GM23338 (cell line): ENCODE measurements around the gene SGO2. TPM values are rescaled to one million over a fixed set of nuclear protein-coding genes. Genes with fewer than 3 reads are reported as not detected.

Source experiments
- ATAC-seq: fragments of 200-7000 bp; cut with Tn5 transposase; 3 replicates; pipeline ENCODE4 v1.9.1; 2020
- DNase-seq: peaks from one replicate; pipeline ENCODE4 v3.0.0-alpha.2; 2015; ENCODE audit warnings: low spot score
- H2AFZ ChIP-seq: fragments of 200-600 bp; sonication (generic); 2 replicates; pipeline ENCODE4 v1.8.0; 2016; ENCODE audit warnings: antibody characterized with exemption, mild to moderate bottlenecking, moderate library complexity
- H3F3A ChIP-seq: fragments of 200-600 bp; sonication (generic); replicated peaks from 2 replicates; pipeline ENCODE4 v1.8.0; 2017; ENCODE audit warnings: antibody characterized with exemption, mixed run types, low read depth
- H3K27ac ChIP-seq: fragments of 200-600 bp; sonication (generic); 2 replicates; pipeline ENCODE4 v1.6.1; 2016; ENCODE audit warnings: low read depth
- H3K27me3 ChIP-seq: fragments of 200-600 bp; sonication (generic); 2 replicates; pipeline ENCODE4 v1.8.0; 2016; ENCODE audit warnings: mild to moderate bottlenecking, mixed run types, moderate library complexity; ENCODE audit not compliant: insufficient read depth
- H3K36me3 ChIP-seq: fragments of 200-600 bp; sonication (generic); 2 replicates; pipeline ENCODE4 v1.8.0; 2016; ENCODE audit warnings: mild to moderate bottlenecking; ENCODE audit not compliant: insufficient read depth
- H3K4me1 ChIP-seq: fragments of 200-600 bp; sonication (generic); 2 replicates; pipeline ENCODE4 v1.8.0; 2016; ENCODE audit warnings: mild to moderate bottlenecking, moderate library complexity; ENCODE audit not compliant: insufficient read depth
- H3K4me2 ChIP-seq: fragments of 200-600 bp; sonication (generic); 2 replicates; pipeline ENCODE4 v1.7.1; 2017; ENCODE audit warnings: mixed run types
- H3K4me3 ChIP-seq: fragments of 200-600 bp; sonication (generic); 2 replicates; pipeline ENCODE4 v1.6.1; 2016; ENCODE audit warnings: mixed run types
- H3K79me2 ChIP-seq: fragments of 200-600 bp; sonication (generic); replicated peaks from 2 replicates; pipeline ENCODE4 v1.8.0; 2017; ENCODE audit warnings: mild to moderate bottlenecking; ENCODE audit not compliant: insufficient read depth
- H3K9me2 ChIP-seq: fragments of 200-600 bp; sonication (generic); 2 replicates; pipeline ENCODE4 v1.8.0; 2017; ENCODE audit not compliant: insufficient read depth
- H4K20me1 ChIP-seq: fragments of 200-600 bp; sonication (generic); replicated peaks from 2 replicates; pipeline ENCODE4 v1.8.0; 2017; ENCODE audit warnings: mild to moderate bottlenecking; ENCODE audit not compliant: insufficient read depth
- H3K27ac Mint-ChIP-seq: 2 replicates; pipeline ENCODE4 v1.8.0; 2020; ENCODE audit warnings: inconsistent platforms, mild to moderate bottlenecking, moderate library complexity, mixed read lengths
- H3K27me3 Mint-ChIP-seq: 3 replicates; pipeline ENCODE4 v1.8.0; 2022; ENCODE audit warnings: low read depth, mild to moderate bottlenecking, moderate library complexity, mixed read lengths, inconsistent platforms; ENCODE audit not compliant: insufficient read depth, poor library complexity
- H3K36me3 Mint-ChIP-seq: 3 replicates; pipeline ENCODE4 v1.8.0; 2021; ENCODE audit warnings: low read depth, mild to moderate bottlenecking, inconsistent platforms, moderate library complexity, mixed read lengths
- H3K4me1 Mint-ChIP-seq: 3 replicates; pipeline ENCODE4 v1.8.0; 2020; ENCODE audit warnings: mild to moderate bottlenecking, inconsistent platforms, mixed read lengths
- H3K4me3 Mint-ChIP-seq: 3 replicates; pipeline ENCODE4 v1.8.0; 2021; ENCODE audit warnings: moderate library complexity, mild to moderate bottlenecking, inconsistent platforms, mixed read lengths
- H3K9me3 Mint-ChIP-seq: 3 replicates; pipeline ENCODE4 v1.8.0; 2020; ENCODE audit warnings: moderate library complexity, mild to moderate bottlenecking, inconsistent platforms, mixed read lengths
- CTCF ChIP-seq, 2 experiments: fragments of 200-600 bp in 1 of 2; sonication (generic) in 1 of 2; conservative IDR thresholded peaks; 2 replicates each; pipeline versions ENCODE4 v1.5.1 to v1.6.1; 2016 to 2017; ENCODE audit warnings: antibody characterized with exemption in 2 of 2, low read depth in 2 of 2, mild to moderate bottlenecking in 2 of 2, moderate library complexity in 1 of 2
- ETS1 ChIP-seq: IDR thresholded peaks from 2 replicates; pipeline ENCODE4 v1.6.1; 2016; ENCODE audit warnings: antibody characterized with exemption
- EZH2 ChIP-seq: fragments of 200-600 bp; sonication (generic); IDR thresholded peaks from one replicate; pipeline ENCODE4 v1.8.0; 2017; ENCODE audit warnings: antibody characterized with exemption, mild to moderate bottlenecking, low read depth; ENCODE audit not compliant: unreplicated experiment
- EZH2phosphoT487 ChIP-seq: fragments of 200-600 bp; sonication (generic); IDR thresholded peaks from one replicate; pipeline ENCODE4 v1.8.1; 2018; ENCODE audit warnings: antibody characterized with exemption; ENCODE audit not compliant: unreplicated experiment
- NANOG ChIP-seq: IDR thresholded peaks from 2 replicates; pipeline ENCODE4 v1.6.1; 2016; ENCODE audit warnings: antibody characterized with exemption, borderline replicate concordance
- ZNF462 ChIP-seq: fragments of 250-450 bp; sonication (Bioruptor Pico); IDR thresholded peaks from 2 replicates; pipeline ENCODE4 v1.5.0; 2020; ENCODE audit warnings: mild to moderate bottlenecking, moderate library complexity
- polyA plus RNA-seq: library from polyadenylated mRNA; unstranded; fragments of >200 nt; fragmentation: Nextera tagmentation; extraction: Ambion mirVana; gene quantifications from 2 replicates; pipeline ENCODE4 v1.2.1, GENCODE V29; 2016
- total RNA-seq: library from RNA; depleted of rRNA; stranded (reverse); fragments of >200 nt; shearing (Covaris generic); gene quantifications from 2 replicates; pipeline ENCODE4 v1.2.3, GENCODE V29; 2014

SGO2 gene
- total and polyA plus RNA-seq, 2 experiments from 2014 or later: 32.6 to 47.7 TPM

- Mint-ChIP-seq H3K36me3 (0 out of 3 replicates have a peak, but pooled peaks cover 7% of the 10 kb centered on the region), H3K4me1 (no peaks in the 10 kb centered on the region), H3K4me3 (no peak overlapping the region), H3K9me3 (no peaks in the 10 kb centered on the region), H3K27me3 (no peaks in the 10 kb centered on the region), H3K27ac (no peak overlapping the region)
- no peak for TF ChIP-seq EZH2
- no peak for TF ChIP-seq EZH2phosphoT487
- no peak for TF ChIP-seq NANOG
- peak in 1 of 2 experiments; percentile 63; a peak in 3 of 4 replicates for TF ChIP-seq CTCF (conservative IDR thresholded peaks at IDR 0.05; ENCODE audit: low read depth in 2 of 2)
- TF ChIP-seq ETS1: no peak
- TF ChIP-seq ZNF462: no peak
- no peak overlapping the region for H3K27ac ChIP-seq
- no peaks in the 10 kb centered on the region for H3F3A ChIP-seq
- no peaks in the 10 kb centered on the region for H4K20me1 ChIP-seq
- no peak overlapping the region for H3K4me2 ChIP-seq
- H3K27me3 ChIP-seq: no peaks in the 10 kb centered on the region
- ATAC-seq: no peak
- no peak overlapping the region for H3K4me3 ChIP-seq
- H2AFZ ChIP-seq: no peak overlapping the region
- no peaks in the 10 kb centered on the region for H3K36me3 ChIP-seq
- H3K4me1 ChIP-seq: no peaks in the 10 kb centered on the region
- DNase-seq: peak; percentile 21
- no peaks in the 10 kb centered on the region for H3K79me2 ChIP-seq
- H3K9me2 ChIP-seq: no peaks in the 10 kb centered on the region
Observed at GRCh38 chr2:200575957-200576356, 50.0 kb downstream of the SGO2 start.
